Neural crest cell (in vitro differentiated cells): Measurements from ENCODE around the gene TMEM72. TPM values are rescaled to one million over a fixed set of nuclear protein-coding genes. Genes with fewer than 3 reads are reported as not detected.

Experiments used
- DNase-seq: peaks from one replicate; pipeline ENCODE4 v3.0.0; 2021; ENCODE audit warnings: low read depth, mixed read lengths, low spot score
- H3K27ac Mint-ChIP-seq: one replicate; pipeline ENCODE4 v1.8.0; 2021; ENCODE audit warnings: mild to moderate bottlenecking, mixed read lengths; ENCODE audit not compliant: unreplicated experiment
- H3K27me3 Mint-ChIP-seq: 2 replicates; pipeline ENCODE4 v1.8.0; 2021; ENCODE audit warnings: low read depth, mild to moderate bottlenecking, mixed read lengths
- H3K36me3 Mint-ChIP-seq: 2 replicates; pipeline ENCODE4 v1.8.0; 2021; ENCODE audit warnings: low read depth, mild to moderate bottlenecking, mixed read lengths
- H3K4me1 Mint-ChIP-seq: 2 replicates; pipeline ENCODE4 v1.8.0; 2021; ENCODE audit warnings: mixed read lengths
- H3K4me3 Mint-ChIP-seq: one replicate; pipeline ENCODE4 v1.8.0; 2021; ENCODE audit warnings: mild to moderate bottlenecking, mixed read lengths
- H3K9me3 Mint-ChIP-seq: 2 replicates; pipeline ENCODE4 v1.8.0; 2021; ENCODE audit warnings: mixed read lengths
- CTCF ChIP-seq: fragments of 200-600 bp; sonication (generic); conservative IDR thresholded peaks from 2 replicates; pipeline ENCODE4 v1.5.0; 2021; ENCODE audit warnings: antibody characterized with exemption, mild to moderate bottlenecking
- total RNA-seq: library from RNA; stranded (reverse); gene quantifications from 2 replicates; pipeline ENCODE4 v1.2.1, GENCODE V29; 2021

TMEM72 gene
- total RNA-seq, 1 donor from 2014 or later: not detected

- Mint-ChIP-seq H3K27me3 (no peaks in the 10 kb centered on the region), H3K9me3 (no peaks in the 10 kb centered on the region), H3K36me3 (no peaks in the 10 kb centered on the region), H3K4me3 (no peak overlapping the region), H3K27ac (peak overlapping the region; percentile 57), H3K4me1 (peaks cover 49% of the 10 kb centered on the region)
- TF ChIP-seq CTCF: no peak
- DNase-seq: no peak
These were observed 68.4 kb downstream of the TMEM72 start for GRCh38 chr10:44979281-44980191.

GRCh38 chr10:44980309-44981171 is 69.4 kb downstream of the TMEM72 start:
- H3K4me1 Mint-ChIP-seq: peaks cover 46% of the 10 kb centered on the region

GRCh38 chr10:44981172-44982113 is 70.3 kb downstream of the TMEM72 start:
- H3K36me3 Mint-ChIP-seq: no peaks in the 10 kb centered on the region
- no peak for DNase-seq
- H3K27me3 Mint-ChIP-seq: no peaks in the 10 kb centered on the region
- peak overlapping the region; percentile 48 for H3K27ac Mint-ChIP-seq
- no peaks in the 10 kb centered on the region for H3K9me3 Mint-ChIP-seq
- H3K4me3 Mint-ChIP-seq: no peak overlapping the region
- peaks cover 47% of the 10 kb centered on the region for H3K4me1 Mint-ChIP-seq
- no peak for TF ChIP-seq CTCF

More at GRCh38 chr10:44980309-44981171, 69.4 kb downstream of the TMEM72 start:
- DNase-seq: no peak
- H3K27me3 Mint-ChIP-seq: no peaks in the 10 kb centered on the region
- H3K36me3 Mint-ChIP-seq: no peaks in the 10 kb centered on the region
- no peaks in the 10 kb centered on the region for H3K9me3 Mint-ChIP-seq
- H3K27ac Mint-ChIP-seq: peak overlapping the region; percentile 52
- TF ChIP-seq CTCF: no peak
- H3K4me3 Mint-ChIP-seq: no peak overlapping the region

GRCh38 chr10:44982114-44982460 is 71.0 kb downstream of the TMEM72 start:
- Mint-ChIP-seq H3K4me3 (no peak overlapping the region), H3K27me3 (no peaks in the 10 kb centered on the region), H3K4me1 (peaks cover 44% of the 10 kb centered on the region), H3K27ac (peak overlapping the region; percentile 48), H3K36me3 (no peaks in the 10 kb centered on the region), H3K9me3 (no peaks in the 10 kb centered on the region)
- DNase-seq: no peak
- TF ChIP-seq CTCF: no peak

DNA sequence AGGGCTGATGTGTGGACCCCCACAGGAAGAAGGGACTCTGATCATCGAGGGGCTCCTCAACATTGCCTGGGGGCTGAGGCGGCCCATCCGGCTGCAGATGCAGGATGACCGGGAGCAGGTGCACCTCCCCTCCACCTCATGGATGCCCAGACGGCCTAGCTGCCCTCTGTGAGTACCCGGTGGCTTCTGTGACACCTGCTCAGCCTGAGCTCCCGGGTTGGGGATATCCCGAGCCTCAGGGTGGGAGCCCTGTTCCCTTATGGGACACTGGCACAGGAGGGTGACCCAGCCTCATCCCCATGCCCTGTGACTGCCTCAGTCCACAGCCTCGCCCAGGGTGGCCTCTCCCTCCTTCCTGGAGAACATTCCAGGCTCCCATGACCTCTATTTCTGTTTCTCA is 71.4 kb downstream of the TMEM72 start:
- no peak for TF ChIP-seq CTCF
- peak overlapping the region; percentile 67 for H3K27ac Mint-ChIP-seq
- no peak overlapping the region for H3K4me3 Mint-ChIP-seq
- no peaks in the 10 kb centered on the region for H3K9me3 Mint-ChIP-seq
- H3K36me3 Mint-ChIP-seq: no peaks in the 10 kb centered on the region
- H3K4me1 Mint-ChIP-seq: peaks cover 43% of the 10 kb centered on the region
- DNase-seq: no peak
- no peaks in the 10 kb centered on the region for H3K27me3 Mint-ChIP-seq
